ENCODE data around the gene DNAI7. TPM values are rescaled to one million over a fixed set of nuclear protein-coding genes. Genes with fewer than 3 reads are reported as not detected.

The DNAI7 gene
- total and polyA plus RNA-seq, 2 donors (not counting 1 experiment from before 2014, with no cell fraction given): 0.62 TPM; not detected in 1

- H3K9me3 ChIP-seq (ENCODE audit: control extremely low read depth in 1 of 3, control insufficient read depth in 2 of 3, insufficient read depth in 1 of 3, low read length in 2 of 3): no peaks in the 10 kb centered on the region
- Mint-ChIP-seq H3K9me3 (ENCODE audit: insufficient read depth) (no peaks in the 10 kb centered on the region), H3K4me3 (no peak overlapping the region), H3K27ac (no peak overlapping the region), H3K4me1 (no peaks in the 10 kb centered on the region), H3K27me3 (no peaks in the 10 kb centered on the region)
- TF ChIP-seq CTCF (IDR thresholded peaks at IDR 0.05) (no peak), EZH2 (IDR thresholded peaks at IDR 0.05; ENCODE audit: borderline replicate concordance, insufficient read depth, low read depth, low read length, poor library complexity, severe bottlenecking) (no peak)
- no peaks in the 10 kb centered on the region for H3K79me2 ChIP-seq (ENCODE audit: control insufficient read depth, insufficient read depth, low read length)
- H3K4me3 ChIP-seq (ENCODE audit: control extremely low read depth in 1 of 5, extremely low read depth in 1 of 5, insufficient read depth in 1 of 5, low read depth in 2 of 5, low read length in 4 of 5): no peak overlapping the region
- ChIA-PET CTCF (interaction anchor here (1.1 to 1.5 kb wide), 2 partner anchors 13 to 216 kb away, joined by 3 to 4 read pairs; no protein-coding TSS in a partner anchor), POLR2A (no interaction called here)
- H3K4me2 ChIP-seq (replicated peaks; ENCODE audit: low read depth, low read length, poor library complexity, severe bottlenecking): no peak overlapping the region
- no CpG with 5 or more reads among the region's 6 CpGs for WGBS (ENCODE audit: insufficient coverage)
- H2AFZ ChIP-seq (ENCODE audit: insufficient read depth, low read depth, low read length, poor library complexity, severe bottlenecking): no peak overlapping the region
- no peak overlapping the region for H3K27ac ChIP-seq (ENCODE audit: low read length in 2 of 2)
- ATAC-seq (ENCODE audit: low read depth) (no peak), DNase-seq (no peak)
- no peaks in the 10 kb centered on the region for H3K27me3 ChIP-seq (replicated peaks in 1 of 4; ENCODE audit: control extremely low read depth in 1 of 4, control insufficient read depth in 3 of 4, insufficient read depth in 4 of 4, low read length in 3 of 4)
- H3K36me3 ChIP-seq (replicated peaks in 1 of 2; ENCODE audit: control extremely low read depth in 1 of 2, control insufficient read depth in 1 of 2, extremely low read depth in 1 of 2, insufficient read depth in 2 of 2, low read length in 1 of 2): peaks cover 0 to 37% of the 10 kb centered on the region in 2 experiments
- intact Hi-C loops (cut with micrococcal nuclease): no loop called here
- no peaks in the 10 kb centered on the region for H3K4me1 ChIP-seq (ENCODE audit: control insufficient read depth in 2 of 2, insufficient read depth in 2 of 2, low read length in 2 of 2)
- no peak overlapping the region for H3K9ac ChIP-seq (ENCODE audit: low read length)
- no peaks in the 10 kb centered on the region for H4K20me1 ChIP-seq (ENCODE audit: control insufficient read depth, insufficient read depth, low read length, poor library complexity, severe bottlenecking)
Measured at GRCh38 chr12:25207411-25207810, 12.5 kb upstream of the DNAI7 start.

- Mint-ChIP-seq H3K27ac (no peak overlapping the region), H3K9me3 (ENCODE audit: insufficient read depth) (no peaks in the 10 kb centered on the region), H3K27me3 (no peaks in the 10 kb centered on the region), H3K4me3 (no peak overlapping the region), H3K4me1 (peaks cover 22% of the 10 kb centered on the region)
- Histone ChIP-seq H3K4me2 (replicated peaks; ENCODE audit: low read depth, low read length, poor library complexity, severe bottlenecking) (no peak overlapping the region), H2AFZ (ENCODE audit: insufficient read depth, low read depth, low read length, poor library complexity, severe bottlenecking) (no peak overlapping the region), H3K4me3 (ENCODE audit: control extremely low read depth in 1 of 5, extremely low read depth in 1 of 5, insufficient read depth in 1 of 5, low read depth in 2 of 5, low read length in 4 of 5) (no peak overlapping the region), H3K4me1 (ENCODE audit: control insufficient read depth in 2 of 2, insufficient read depth in 2 of 2, low read length in 2 of 2) (no peaks in the 10 kb centered on the region), H3K27me3 (replicated peaks in 1 of 4; ENCODE audit: control extremely low read depth in 1 of 4, control insufficient read depth in 3 of 4, insufficient read depth in 4 of 4, low read length in 3 of 4) (no peaks in the 10 kb centered on the region), H3K9me3 (ENCODE audit: control extremely low read depth in 1 of 3, control insufficient read depth in 2 of 3, insufficient read depth in 1 of 3, low read length in 2 of 3) (no peaks in the 10 kb centered on the region), H3K27ac (ENCODE audit: low read length in 2 of 2) (no peak overlapping the region), H3K36me3 (replicated peaks in 1 of 2; ENCODE audit: control extremely low read depth in 1 of 2, control insufficient read depth in 1 of 2, extremely low read depth in 1 of 2, insufficient read depth in 2 of 2, low read length in 1 of 2) (peaks cover 0 to 23% of the 10 kb centered on the region in 2 experiments), H3K9ac (ENCODE audit: low read length) (no peak overlapping the region), H3K79me2 (ENCODE audit: control insufficient read depth, insufficient read depth, low read length) (peaks cover 4% of the 10 kb centered on the region), H4K20me1 (ENCODE audit: control insufficient read depth, insufficient read depth, low read length, poor library complexity, severe bottlenecking) (no peaks in the 10 kb centered on the region)
- DNase-seq: no peak
- ChIA-PET CTCF (no interaction called here), POLR2A (no interaction called here)
- TF ChIP-seq CTCF (IDR thresholded peaks at IDR 0.05): no peak
- no peak for TF ChIP-seq EZH2 (IDR thresholded peaks at IDR 0.05; ENCODE audit: borderline replicate concordance, insufficient read depth, low read depth, low read length, poor library complexity, severe bottlenecking)
- no peak for ATAC-seq (ENCODE audit: low read depth)
- intact Hi-C loops (cut with micrococcal nuclease): no loop called here
- WGBS (ENCODE audit: insufficient coverage): 88% methylated on average over 2 of the region's 2 CpGs
Measured at GRCh38 chr12:25202137-25202536, 7.2 kb upstream of the DNAI7 start.

Measured in B cell (primary cell).